COLO668 (cell line): ENCODE data around the gene ZNF717.
"Not testable (repeated sequence)": the region's sequence is repeated elsewhere in the genome, so short reads cannot be mapped to it uniquely, and the experiment has no call there.

ENCODE experiments used
- DNase-seq: peaks from one replicate; lab custom pipeline; 2025; ENCODE audit not compliant: unreplicated experiment; lab: John Stamatoyannopoulos, UW

ZNF717 gene

GRCh38 chr3:75785081-75785755 is at the start of gene ZNF717:
TSS of gene ZNF717 (minus strand) at chr3:75785549. CDS start at chr3:75783362, 2,187 bp downstream.
- peak; percentile 82 for DNase-seq

GRCh38 chr3:75831076-75831475 is 45.7 kb upstream of the ZNF717 start:
- not testable (repeated sequence) for DNase-seq

- not testable (repeated sequence) for DNase-seq
Observed at GRCh38 chr3:75818019-75818418, 32.7 kb upstream of the ZNF717 start.

DNA sequence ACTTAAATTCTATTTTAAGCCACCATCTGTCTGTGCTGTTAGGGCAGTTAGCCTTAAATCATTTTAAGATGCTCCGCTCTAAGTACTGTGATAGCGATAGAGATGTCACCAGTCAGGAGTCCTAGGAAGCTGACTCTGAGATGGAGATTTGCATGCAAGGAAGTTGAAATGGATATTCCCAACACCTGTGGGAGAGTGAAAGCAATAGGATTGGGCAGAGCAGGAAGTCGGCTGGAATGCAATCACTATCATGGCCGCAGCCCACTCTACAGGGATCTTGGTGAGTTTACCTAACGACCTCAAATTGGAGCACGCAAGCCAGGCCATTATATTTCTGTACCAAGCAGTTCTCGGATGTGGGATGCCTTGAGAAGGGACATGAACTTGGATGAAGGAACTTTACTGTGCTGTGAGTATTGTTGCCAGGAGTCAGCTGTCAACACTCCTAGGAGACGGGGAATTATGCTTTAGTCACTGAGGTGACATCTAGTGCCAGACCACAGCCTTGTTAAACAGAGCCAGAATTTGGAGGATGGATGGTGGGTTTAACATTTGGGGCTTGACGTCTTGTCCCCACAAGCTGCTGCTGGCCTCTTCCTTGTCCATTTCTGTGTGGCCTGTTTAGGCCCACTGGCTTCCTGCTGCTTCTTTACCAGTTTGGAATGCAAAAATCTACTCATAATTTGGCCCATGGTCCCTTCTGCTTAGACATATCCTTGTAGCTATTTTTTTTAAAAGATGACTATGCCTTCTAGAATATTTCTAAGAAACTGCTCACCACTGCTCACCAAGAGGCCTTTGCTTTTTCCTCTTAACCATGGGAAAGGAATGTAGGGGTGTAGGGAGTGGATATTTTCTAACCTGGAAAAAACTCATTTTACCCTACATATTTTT is 31.2 kb upstream of the ZNF717 start:
- not testable (repeated sequence) for DNase-seq

- DNase-seq: no peak
Observed at GRCh38 chr3:75814797-75815196, 29.4 kb upstream of the ZNF717 start.

DNA sequence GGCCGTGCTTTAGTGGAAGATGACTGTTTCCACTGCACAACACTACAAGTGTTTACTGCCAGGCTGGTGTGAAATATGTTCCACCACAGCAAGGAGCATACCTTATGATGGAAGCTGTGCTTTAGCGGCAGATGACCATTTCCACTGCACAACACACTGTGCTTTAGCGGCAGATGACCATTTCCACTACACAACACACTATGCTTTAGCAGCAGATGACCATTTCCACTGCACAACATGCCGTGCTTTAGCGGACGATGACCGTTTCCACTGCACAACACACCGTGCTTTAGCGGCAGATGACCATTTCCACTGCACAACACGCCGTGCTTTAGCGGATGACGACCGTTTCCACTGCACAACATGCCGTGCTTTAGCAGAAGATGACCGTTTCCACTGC is 2.8 kb downstream of the ZNF717 start:
- DNase-seq: no peak

- no peak for DNase-seq
Observed at GRCh38 chr3:75781079-75781745, 4.1 kb downstream of the ZNF717 start.

DNA sequence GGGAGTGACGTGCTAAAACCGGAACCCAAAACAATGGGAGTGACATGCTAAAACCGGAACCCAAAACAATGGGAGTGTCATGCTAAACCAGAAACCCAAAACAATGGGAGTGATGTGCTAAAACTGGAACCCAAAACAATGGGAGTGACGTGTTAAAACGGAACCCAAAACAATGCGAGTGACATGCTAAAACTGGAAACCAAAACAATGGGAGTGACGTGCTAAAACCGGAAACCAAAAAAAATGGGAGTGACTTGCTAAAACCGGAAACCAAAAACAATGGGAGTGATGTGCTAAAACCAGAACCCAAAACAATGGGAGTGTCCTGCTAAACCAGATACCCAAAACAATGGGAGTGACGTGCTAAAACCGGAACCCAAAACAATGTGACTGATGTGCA is 7.6 kb downstream of the ZNF717 start:
- DNase-seq: not testable (repeated sequence)

DNA sequence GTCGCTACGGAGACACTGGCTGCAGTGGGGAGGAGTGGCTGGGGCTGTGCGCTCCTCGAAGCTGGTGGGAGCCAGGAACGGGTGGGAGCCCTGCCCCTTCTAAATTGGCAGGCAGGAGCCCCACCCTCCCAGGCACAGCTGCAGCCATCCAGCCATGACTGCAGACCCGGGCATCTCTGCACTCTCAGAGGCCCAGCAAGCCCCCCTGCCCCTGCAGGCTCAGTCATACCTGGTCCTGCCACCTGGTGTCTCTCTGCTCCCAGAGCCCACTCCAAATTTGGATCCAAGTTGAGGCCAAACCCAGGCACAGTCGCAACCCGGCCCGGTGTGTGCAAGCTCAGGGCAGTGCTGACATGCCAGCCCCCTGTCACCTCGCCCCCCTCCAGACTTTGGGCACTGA is 13.7 kb downstream of the ZNF717 start:
- not testable (repeated sequence) for DNase-seq

- DNase-seq: no peak
Observed at GRCh38 chr3:75768303-75769017, 16.9 kb downstream of the ZNF717 start.

DNA sequence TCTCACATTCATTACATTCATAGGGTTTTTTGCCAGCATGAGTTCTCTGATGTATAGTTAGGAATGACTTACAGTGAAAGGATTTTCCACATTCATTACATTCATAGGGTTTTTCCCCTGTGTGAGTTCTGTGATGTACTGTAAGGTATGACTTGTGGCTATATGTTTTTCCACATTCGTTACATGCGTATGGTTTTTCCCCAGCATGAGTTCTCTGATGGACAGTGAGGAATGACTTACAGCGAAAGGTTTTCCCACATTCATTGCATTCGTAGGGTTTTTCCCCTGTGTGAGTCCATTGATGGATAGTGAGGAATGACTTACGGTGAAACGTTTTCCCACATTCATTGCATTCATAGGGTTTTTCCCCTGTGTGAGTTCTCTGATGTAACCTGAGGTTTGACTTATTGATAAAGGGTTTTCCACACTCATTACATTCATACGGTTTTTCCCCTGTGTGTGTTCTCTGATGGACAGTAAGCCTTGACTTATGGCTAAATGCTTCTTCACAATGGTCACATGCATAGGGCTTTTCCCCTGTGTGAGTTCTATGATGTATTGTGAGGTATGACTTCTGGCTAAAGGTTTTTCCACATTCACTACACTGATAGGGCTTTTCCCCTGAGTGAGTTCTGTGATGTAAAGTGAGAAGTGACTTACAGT is 47.4 kb downstream of the ZNF717 start:
- no peak for DNase-seq

- DNase-seq: no peak
Observed at GRCh38 chr3:75727985-75728384, 57.4 kb downstream of the ZNF717 start.

DNA sequence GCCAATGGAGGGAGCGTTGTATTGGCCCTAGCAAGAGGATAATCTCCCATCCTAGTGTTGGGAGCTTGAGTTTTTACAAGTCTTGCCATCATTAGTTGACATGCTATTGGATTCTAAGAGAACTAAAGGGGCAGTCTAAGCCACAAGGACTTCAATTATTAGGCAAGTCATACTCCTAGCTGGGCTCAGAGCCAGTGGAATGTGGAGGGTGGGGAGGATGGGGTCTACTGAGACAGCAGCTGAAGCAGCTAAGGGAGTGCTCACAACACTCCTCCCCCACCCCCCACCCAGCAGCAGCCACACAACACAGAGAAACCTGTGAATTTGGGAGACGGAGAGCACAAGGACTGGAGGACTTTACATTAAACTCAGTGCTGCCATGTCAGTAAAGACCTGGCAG is 93.3 kb downstream of the ZNF717 start:
- DNase-seq: no peak

DNA sequence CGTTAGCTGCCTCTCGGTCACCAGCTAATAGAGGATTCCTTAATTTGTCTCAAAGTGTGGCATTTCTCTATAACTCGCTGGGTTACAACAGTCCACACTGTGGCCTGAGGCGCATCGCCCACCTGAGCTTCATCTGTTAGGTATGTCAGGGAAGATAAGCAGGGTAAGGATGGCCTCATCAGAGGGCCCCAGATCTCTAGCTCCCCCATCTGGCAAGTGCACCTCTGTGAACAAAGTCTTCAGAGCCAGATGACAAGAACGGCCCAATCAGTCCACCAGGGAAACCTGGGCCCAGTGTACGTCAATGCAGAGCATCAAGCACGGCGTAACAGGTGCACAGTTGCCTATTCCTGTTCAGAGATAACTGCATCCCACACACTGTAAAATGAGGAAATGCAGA is 98.0 kb downstream of the ZNF717 start:
- no peak for DNase-seq
